GM21528 (cell line): ENCODE measurements around the gene CAB39L.

Experiments
- ATAC-seq: cut with Tn5 transposase; IDR thresholded peaks from one replicate; pipeline ENCODE4 v1.9.1; 2021; ENCODE audit warnings: mild to moderate bottlenecking, moderate library complexity; ENCODE audit not compliant: unreplicated experiment, low FRiP score

The CAB39L gene

GRCh38 chr13:49443704-49444523 lies at the start of gene CAB39L, which contains the start of gene SETDB2:
TSS of gene CAB39L (minus strand) at chr13:49444064. CDS start at chr13:49382910, 61,154 bp downstream.
TSS of gene SETDB2 (plus strand) at chr13:49444274. CDS start at chr13:49451894, 7,620 bp downstream.
- ATAC-seq, result peak; percentile 97

- ATAC-seq, result no peak
These were observed 44.7 kb upstream of the CAB39L start for GRCh38 chr13:49488563-49488962.

- ATAC-seq, result no peak
These were observed 37.9 kb upstream of the CAB39L start for GRCh38 chr13:49481788-49482187.

GRCh38 chr13:49476529-49476928 lies 32.7 kb upstream of the CAB39L start:
- ATAC-seq, result no peak

- ATAC-seq, result no peak
These were observed 28.3 kb upstream of the CAB39L start for GRCh38 chr13:49472186-49472585.

- ATAC-seq, result no peak
These were observed 22.5 kb upstream of the CAB39L start for GRCh38 chr13:49466292-49466838.

GRCh38 chr13:49464621-49465325 lies 20.9 kb upstream of the CAB39L start:
- no peak for ATAC-seq

GRCh38 chr13:49464085-49464484 lies 20.2 kb upstream of the CAB39L start:
- no peak for ATAC-seq

- no peak for ATAC-seq
These were observed 15.7 kb upstream of the CAB39L start for GRCh38 chr13:49459580-49459979.

GRCh38 chr13:49457221-49457620 lies 13.4 kb upstream of the CAB39L start:
- no peak for ATAC-seq

- no peak for ATAC-seq
These were observed 12.3 kb upstream of the CAB39L start for GRCh38 chr13:49456156-49456555.

- peak; percentile 32 for ATAC-seq
These were observed 11.1 kb upstream of the CAB39L start for GRCh38 chr13:49455007-49455398.

- peak; percentile 88 for ATAC-seq
These were observed 10.6 kb upstream of the CAB39L start for GRCh38 chr13:49454388-49455006.

GRCh38 chr13:49453465-49453864 lies 9.6 kb upstream of the CAB39L start:
- ATAC-seq, result no peak

GRCh38 chr13:49452725-49453457 lies 9.0 kb upstream of the CAB39L start:
- no peak for ATAC-seq

- ATAC-seq, result no peak
These were observed 6.4 kb upstream of the CAB39L start for GRCh38 chr13:49450105-49450819.

GRCh38 chr13:49448753-49449152 lies 4.9 kb upstream of the CAB39L start:
- ATAC-seq, result no peak

GRCh38 chr13:49446473-49446872 lies 2.6 kb upstream of the CAB39L start:
- no peak for ATAC-seq

- peak; percentile 26 for ATAC-seq
These were observed 896 bp upstream of the CAB39L start for GRCh38 chr13:49444524-49445395.
